MCF 10A (cell line): Measurements from ENCODE around the gene SEC24C. TPM values are rescaled to one million over a fixed set of nuclear protein-coding genes. Genes with fewer than 3 reads are reported as not detected.

Experiments
- BruUV-seq: library from RNA; stranded (reverse); fragments of 400-500 nt; replicated peaks from 2 replicates; lab custom pipeline; 2021; lab: Mats Ljungman, UMichigan
- CTCF ChIA-PET: fragments of 300-600 bp; sonication (Branson Sonifier 250); formaldehyde crosslinking; extraction: SDS; loops from one replicate; lab custom pipeline; 2021; ENCODE audit warnings: antibody characterized with exemption, inconsistent platforms; lab: Yijun Ruan, JAX
- POLR2A ChIA-PET: fragments of 300-600, 350-650 bp; sonication (Branson Sonifier 250); formaldehyde crosslinking; extraction: SDS; loops from one replicate; lab custom pipeline; 2020; ENCODE audit warnings: antibody characterized with exemption, inconsistent platforms; lab: Yijun Ruan, JAX
- DNase-seq: peaks from one replicate; pipeline ENCODE4 v3.0.0-alpha.2; 2018; ENCODE audit not compliant: unreplicated experiment
- H3K27ac Mint-ChIP-seq: one replicate; pipeline ENCODE4 v1.8.0; 2022; ENCODE audit warnings: mild to moderate bottlenecking, low read depth, mixed read lengths; ENCODE audit not compliant: unreplicated experiment
- H3K27me3 Mint-ChIP-seq: one replicate; pipeline ENCODE4 v1.8.0; 2022; ENCODE audit warnings: mixed read lengths; ENCODE audit not compliant: insufficient read depth, unreplicated experiment
- H3K36me3 Mint-ChIP-seq: one replicate; pipeline ENCODE4 v1.8.0; 2022; ENCODE audit warnings: mild to moderate bottlenecking, moderate library complexity, mixed read lengths; ENCODE audit not compliant: insufficient read depth, unreplicated experiment
- H3K4me1 Mint-ChIP-seq: one replicate; pipeline ENCODE4 v1.8.0; 2022; ENCODE audit warnings: mixed read lengths; ENCODE audit not compliant: insufficient read depth, unreplicated experiment
- H3K4me3 Mint-ChIP-seq: one replicate; pipeline ENCODE4 v1.8.0; 2022; ENCODE audit warnings: mild to moderate bottlenecking, moderate library complexity, mixed read lengths; ENCODE audit not compliant: unreplicated experiment
- H3K9me3 Mint-ChIP-seq: one replicate; pipeline ENCODE4 v1.8.0; 2022; ENCODE audit warnings: mixed read lengths; ENCODE audit not compliant: unreplicated experiment
- intact Hi-C: fragments of 100-400 bp; cut with micrococcal nuclease; formaldehyde crosslinking; loops from 2 replicates; pipeline ENCODE4 v1.14.1; 2022
- total RNA-seq: library from RNA; stranded (reverse); gene quantifications from 2 replicates; pipeline ENCODE4 v1.2.3, GENCODE V29; 2022
- TF ChIP-seq, protein P1 (sequence below): fragments of 200-600 bp; IDR thresholded peaks from one replicate; pipeline ENCODE4 v1.8.0; 2022; ENCODE audit warnings: antibody characterized with exemption, mild to moderate bottlenecking; ENCODE audit not compliant: unreplicated experiment

The SEC24C gene
- total RNA-seq, 1 experiment from 2014 or later, result 78.0 TPM

GRCh38 chr10:73742454-73742734 lies 1.8 kb upstream of the SEC24C start:
- H3K4me1 Mint-ChIP-seq, result peaks cover 11% of the 10 kb centered on the region
- peak overlapping the region; percentile 100 for H3K27ac Mint-ChIP-seq
- H3K4me3 Mint-ChIP-seq, result peak overlapping the region; percentile 98
- BruUV-seq, result no TSS peak
- H3K9me3 Mint-ChIP-seq, result no peaks in the 10 kb centered on the region
- TF ChIP-seq, protein P1, sequence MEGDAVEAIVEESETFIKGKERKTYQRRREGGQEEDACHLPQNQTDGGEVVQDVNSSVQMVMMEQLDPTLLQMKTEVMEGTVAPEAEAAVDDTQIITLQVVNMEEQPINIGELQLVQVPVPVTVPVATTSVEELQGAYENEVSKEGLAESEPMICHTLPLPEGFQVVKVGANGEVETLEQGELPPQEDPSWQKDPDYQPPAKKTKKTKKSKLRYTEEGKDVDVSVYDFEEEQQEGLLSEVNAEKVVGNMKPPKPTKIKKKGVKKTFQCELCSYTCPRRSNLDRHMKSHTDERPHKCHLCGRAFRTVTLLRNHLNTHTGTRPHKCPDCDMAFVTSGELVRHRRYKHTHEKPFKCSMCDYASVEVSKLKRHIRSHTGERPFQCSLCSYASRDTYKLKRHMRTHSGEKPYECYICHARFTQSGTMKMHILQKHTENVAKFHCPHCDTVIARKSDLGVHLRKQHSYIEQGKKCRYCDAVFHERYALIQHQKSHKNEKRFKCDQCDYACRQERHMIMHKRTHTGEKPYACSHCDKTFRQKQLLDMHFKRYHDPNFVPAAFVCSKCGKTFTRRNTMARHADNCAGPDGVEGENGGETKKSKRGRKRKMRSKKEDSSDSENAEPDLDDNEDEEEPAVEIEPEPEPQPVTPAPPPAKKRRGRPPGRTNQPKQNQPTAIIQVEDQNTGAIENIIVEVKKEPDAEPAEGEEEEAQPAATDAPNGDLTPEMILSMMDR, result no peak
- peaks cover 67% of the 10 kb centered on the region for H3K36me3 Mint-ChIP-seq
- intact Hi-C loops, result no loop called here
- no peak for DNase-seq
- no peaks in the 10 kb centered on the region for H3K27me3 Mint-ChIP-seq
- POLR2A ChIA-PET, result interaction anchor here (0.8 to 5.1 kb wide), 7 partner anchors 10 to 329 kb away, joined by 3 to 195 read pairs (median 4); partner anchors contain the start of genes CHCHD1 and ZSWIM8
- CTCF ChIA-PET, result interaction anchor here (1.1 to 2.5 kb wide), 3 partner anchors 11 to 213 kb away, joined by 4 to 9 read pairs (median 9); no protein-coding TSS in a partner anchor

- Mint-ChIP-seq H3K27me3 (no peaks in the 10 kb centered on the region), H3K27ac (peak overlapping the region; percentile 100), H3K4me1 (peaks cover 11% of the 10 kb centered on the region), H3K36me3 (peaks cover 68% of the 10 kb centered on the region), H3K9me3 (no peaks in the 10 kb centered on the region), H3K4me3 (peak overlapping the region; percentile 98)
- DNase-seq, result no peak
- CTCF ChIA-PET, result interaction anchor here (0.9 to 2.5 kb wide), 4 partner anchors 12 to 223 kb away, joined by 3 to 9 read pairs (median 6); no protein-coding TSS in a partner anchor
- intact Hi-C loops, result no loop called here
- TF ChIP-seq, protein P1, result no peak
- POLR2A ChIA-PET, result interaction anchor here (0.7 to 5.1 kb wide), 19 partner anchors 11 to 1175 kb away, joined by 3 to 195 read pairs (median 5); partner anchors contain the start of genes CAMK2G, CHCHD1, PPP3CB and ZSWIM8
- TSS peak; percentile 91 for BruUV-seq
Measured at GRCh38 chr10:73743327-73743904, 756 bp upstream of the SEC24C start.

DNA sequence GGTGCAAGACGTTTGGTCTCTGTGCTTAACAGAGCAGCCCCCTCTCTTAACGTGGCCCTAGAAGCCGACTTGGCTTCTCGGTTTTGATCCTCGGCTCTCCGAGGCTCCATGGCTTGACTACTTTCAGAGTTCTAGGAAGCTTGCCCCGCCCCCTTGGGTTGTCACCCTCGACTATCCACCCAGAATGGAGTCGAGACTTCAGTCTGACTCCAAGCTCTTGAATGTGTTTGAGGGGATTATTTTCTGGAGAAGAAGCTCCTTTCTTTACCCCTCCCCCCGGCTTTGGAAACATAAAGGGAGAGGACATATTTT lies 448 bp downstream of the SEC24C start:
- Mint-ChIP-seq H3K36me3 (peaks cover 68% of the 10 kb centered on the region), H3K27ac (peak overlapping the region; percentile 100), H3K4me3 (peak overlapping the region; percentile 98), H3K9me3 (no peaks in the 10 kb centered on the region), H3K4me1 (peaks cover 15% of the 10 kb centered on the region), H3K27me3 (no peaks in the 10 kb centered on the region)
- peak; percentile 54 for DNase-seq
- BruUV-seq, result TSS peak; percentile 77
- TF ChIP-seq, protein P1, result no peak
- intact Hi-C loops, result no loop called here
- CTCF ChIA-PET, result interaction anchor here (0.6 kb wide), 2 partner anchors 11 to 29 kb away, joined by 3 read pairs; no protein-coding TSS in a partner anchor
- POLR2A ChIA-PET, result interaction anchor here (0.5 to 5.1 kb wide), 14 partner anchors 9 to 1481 kb away, joined by 3 to 195 read pairs (median 7); partner anchors contain the start of genes CHCHD1 and ZSWIM8

DNA sequence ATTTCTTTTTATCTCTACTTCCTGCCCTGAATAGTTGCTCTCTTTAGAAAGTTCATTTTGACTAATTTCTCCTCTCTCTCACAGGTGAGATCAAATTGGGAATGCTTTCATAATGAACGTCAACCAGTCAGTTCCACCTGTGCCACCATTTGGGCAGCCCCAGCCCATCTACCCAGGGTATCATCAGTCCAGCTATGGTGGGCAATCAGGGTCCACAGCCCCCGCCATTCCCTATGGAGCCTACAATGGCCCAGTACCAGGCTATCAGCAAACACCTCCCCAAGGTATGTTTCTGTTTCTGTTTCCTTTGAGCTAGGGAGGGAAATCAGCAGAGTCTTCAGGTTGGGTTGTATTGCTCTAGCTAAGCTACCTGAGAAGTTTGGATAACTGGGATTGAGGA lies 2.5 kb downstream of the SEC24C start:
- Mint-ChIP-seq H3K36me3 (peaks cover 76% of the 10 kb centered on the region), H3K27me3 (no peaks in the 10 kb centered on the region), H3K9me3 (no peaks in the 10 kb centered on the region), H3K27ac (peak overlapping the region; percentile 9), H3K4me1 (peaks cover 24% of the 10 kb centered on the region), H3K4me3 (peak overlapping the region; percentile 33)
- intact Hi-C loops, result no loop called here
- DNase-seq, result no peak
- ChIA-PET CTCF (interaction anchor here (0.7 to 1.3 kb wide), 2 partner anchors 16 to 27 kb away, joined by 3 read pairs; no protein-coding TSS in a partner anchor), POLR2A (interaction anchor here (0.7 to 1.4 kb wide), 3 partner anchors 17 to 35 kb away, joined by 4 to 5 read pairs (median 4); partner anchors contain the start of gene CHCHD1)
- no TSS peak for BruUV-seq
- TF ChIP-seq, protein P1, result no peak
